Measurements from ENCODE around the gene IGFL3. TPM values are rescaled to one million over a fixed set of nuclear protein-coding genes. Genes with fewer than 3 reads are reported as not detected.

IGFL3 gene
- polyA plus RNA-seq, 1 donor from 2014 or later = not detected

DNA sequence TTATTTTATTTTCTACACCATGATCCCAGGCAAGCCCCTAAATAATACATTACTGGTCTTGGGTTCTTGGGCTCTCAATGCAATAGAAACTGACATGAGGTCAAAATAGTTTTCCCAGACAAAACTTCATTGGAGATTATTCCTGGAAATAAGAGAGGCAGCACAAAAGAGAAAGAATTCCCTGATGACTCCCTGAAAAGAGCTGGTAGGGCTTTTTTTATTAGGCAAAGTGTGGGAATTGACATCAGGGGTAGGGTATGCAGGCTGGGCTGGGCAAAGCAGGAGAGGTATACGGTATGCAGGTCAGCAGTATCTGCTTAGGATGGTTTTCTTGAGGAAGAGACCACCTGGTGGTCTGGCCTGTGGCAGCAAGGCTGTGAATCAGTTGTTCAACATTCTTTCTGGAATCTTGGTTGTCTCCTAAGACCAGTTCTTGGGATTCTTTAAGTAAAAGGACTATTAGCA, 9.3 kb upstream of the IGFL3 start:
- H3K4me3 ChIP-seq (ENCODE audit: low read length) = no peak overlapping the region
- H4K20me1 ChIP-seq (ENCODE audit: insufficient read depth) = no peaks in the 10 kb centered on the region
- H3K36me3 ChIP-seq (ENCODE audit: insufficient read depth, low read length) = no peaks in the 10 kb centered on the region
- H3K4me2 ChIP-seq (ENCODE audit: low read length) = no peak overlapping the region
- H3K9me2 ChIP-seq (ENCODE audit: insufficient read depth, low read length) = no peaks in the 10 kb centered on the region
- H3K79me2 ChIP-seq (replicated peaks; ENCODE audit: insufficient read depth, low read length) = no peaks in the 10 kb centered on the region
- no peak for TF ChIP-seq SMC3 (conservative IDR thresholded peaks at IDR 0.05; ENCODE audit: poor library complexity)
- no peak for TF ChIP-seq EP300 (conservative IDR thresholded peaks at IDR 0.05; ENCODE audit: poor library complexity, severe bottlenecking)
- H3F3A ChIP-seq (ENCODE audit: insufficient read depth, low read length, poor library complexity, severe bottlenecking) = no peaks in the 10 kb centered on the region
- no peaks in the 10 kb centered on the region for H3K9me3 ChIP-seq (ENCODE audit: low read length)
- no peaks in the 10 kb centered on the region for H3K27me3 ChIP-seq (ENCODE audit: insufficient read depth, low read depth, low read length)
- H3K27ac ChIP-seq (ENCODE audit: low read length) = peak overlapping the region; percentile 7
- no peak overlapping the region for H2AFZ ChIP-seq (ENCODE audit: low read depth, low read length)
- no peak overlapping the region for H3K9ac ChIP-seq (ENCODE audit: low read length)

DNA sequence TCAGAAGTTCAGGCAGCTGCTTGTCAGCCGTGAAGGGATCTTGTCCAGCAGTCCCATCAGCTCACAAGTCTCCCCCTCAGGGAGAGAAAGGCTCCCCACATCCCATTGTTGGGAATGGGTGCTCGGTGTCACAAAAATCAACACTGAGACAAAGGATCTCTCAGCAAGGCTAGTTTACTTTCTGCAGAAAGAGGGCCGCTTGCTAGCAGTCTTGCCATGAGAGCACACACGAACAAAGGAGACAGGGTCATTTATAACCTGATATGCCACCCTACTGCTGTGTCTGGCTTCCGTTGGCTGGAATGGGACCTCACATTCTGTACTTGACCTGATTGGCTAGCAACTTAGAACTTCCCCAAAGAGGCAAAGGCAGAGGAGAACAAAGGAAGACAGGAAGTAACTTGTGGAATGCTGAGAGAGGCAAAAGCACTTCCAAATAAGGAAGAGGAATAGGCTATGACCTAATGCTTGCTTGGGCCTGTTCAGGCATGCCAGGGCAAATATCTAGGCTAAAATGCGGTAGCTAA, 8.7 kb upstream of the IGFL3 start:
- H3K9ac ChIP-seq (ENCODE audit: low read length) = no peak overlapping the region
- no peak overlapping the region for H3K4me2 ChIP-seq (ENCODE audit: low read length)
- no peak overlapping the region for H3K4me3 ChIP-seq (ENCODE audit: low read length)
- no peak overlapping the region for H2AFZ ChIP-seq (ENCODE audit: low read depth, low read length)
- no peaks in the 10 kb centered on the region for H4K20me1 ChIP-seq (ENCODE audit: insufficient read depth)
- peak overlapping the region; percentile 7 for H3K27ac ChIP-seq (ENCODE audit: low read length)
- H3K79me2 ChIP-seq (replicated peaks; ENCODE audit: insufficient read depth, low read length) = no peaks in the 10 kb centered on the region
- no peaks in the 10 kb centered on the region for H3K36me3 ChIP-seq (ENCODE audit: insufficient read depth, low read length)
- H3F3A ChIP-seq (ENCODE audit: insufficient read depth, low read length, poor library complexity, severe bottlenecking) = no peaks in the 10 kb centered on the region
- no peaks in the 10 kb centered on the region for H3K9me3 ChIP-seq (ENCODE audit: low read length)
- TF ChIP-seq RAD21 (conservative IDR thresholded peaks at IDR 0.05) (no peak), POLR2AphosphoS5 (IDR thresholded peaks at IDR 0.05) (no peak), TAF1 (IDR thresholded peaks at IDR 0.05; ENCODE audit: low read depth) (no peak), MXI1 (conservative IDR thresholded peaks at IDR 0.05; ENCODE audit: poor library complexity, severe bottlenecking) (no peak), EZH2 (IDR thresholded peaks at IDR 0.05; ENCODE audit: borderline replicate concordance, insufficient read depth, low read length, poor library complexity, severe bottlenecking) (no peak)
- TF ChIP-seq, protein P1, sequence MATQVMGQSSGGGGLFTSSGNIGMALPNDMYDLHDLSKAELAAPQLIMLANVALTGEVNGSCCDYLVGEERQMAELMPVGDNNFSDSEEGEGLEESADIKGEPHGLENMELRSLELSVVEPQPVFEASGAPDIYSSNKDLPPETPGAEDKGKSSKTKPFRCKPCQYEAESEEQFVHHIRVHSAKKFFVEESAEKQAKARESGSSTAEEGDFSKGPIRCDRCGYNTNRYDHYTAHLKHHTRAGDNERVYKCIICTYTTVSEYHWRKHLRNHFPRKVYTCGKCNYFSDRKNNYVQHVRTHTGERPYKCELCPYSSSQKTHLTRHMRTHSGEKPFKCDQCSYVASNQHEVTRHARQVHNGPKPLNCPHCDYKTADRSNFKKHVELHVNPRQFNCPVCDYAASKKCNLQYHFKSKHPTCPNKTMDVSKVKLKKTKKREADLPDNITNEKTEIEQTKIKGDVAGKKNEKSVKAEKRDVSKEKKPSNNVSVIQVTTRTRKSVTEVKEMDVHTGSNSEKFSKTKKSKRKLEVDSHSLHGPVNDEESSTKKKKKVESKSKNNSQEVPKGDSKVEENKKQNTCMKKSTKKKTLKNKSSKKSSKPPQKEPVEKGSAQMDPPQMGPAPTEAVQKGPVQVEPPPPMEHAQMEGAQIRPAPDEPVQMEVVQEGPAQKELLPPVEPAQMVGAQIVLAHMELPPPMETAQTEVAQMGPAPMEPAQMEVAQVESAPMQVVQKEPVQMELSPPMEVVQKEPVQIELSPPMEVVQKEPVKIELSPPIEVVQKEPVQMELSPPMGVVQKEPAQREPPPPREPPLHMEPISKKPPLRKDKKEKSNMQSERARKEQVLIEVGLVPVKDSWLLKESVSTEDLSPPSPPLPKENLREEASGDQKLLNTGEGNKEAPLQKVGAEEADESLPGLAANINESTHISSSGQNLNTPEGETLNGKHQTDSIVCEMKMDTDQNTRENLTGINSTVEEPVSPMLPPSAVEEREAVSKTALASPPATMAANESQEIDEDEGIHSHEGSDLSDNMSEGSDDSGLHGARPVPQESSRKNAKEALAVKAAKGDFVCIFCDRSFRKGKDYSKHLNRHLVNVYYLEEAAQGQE (IDR thresholded peaks at IDR 0.05; ENCODE audit: borderline replicate concordance) = no peak
- TF ChIP-seq, protein P2, sequence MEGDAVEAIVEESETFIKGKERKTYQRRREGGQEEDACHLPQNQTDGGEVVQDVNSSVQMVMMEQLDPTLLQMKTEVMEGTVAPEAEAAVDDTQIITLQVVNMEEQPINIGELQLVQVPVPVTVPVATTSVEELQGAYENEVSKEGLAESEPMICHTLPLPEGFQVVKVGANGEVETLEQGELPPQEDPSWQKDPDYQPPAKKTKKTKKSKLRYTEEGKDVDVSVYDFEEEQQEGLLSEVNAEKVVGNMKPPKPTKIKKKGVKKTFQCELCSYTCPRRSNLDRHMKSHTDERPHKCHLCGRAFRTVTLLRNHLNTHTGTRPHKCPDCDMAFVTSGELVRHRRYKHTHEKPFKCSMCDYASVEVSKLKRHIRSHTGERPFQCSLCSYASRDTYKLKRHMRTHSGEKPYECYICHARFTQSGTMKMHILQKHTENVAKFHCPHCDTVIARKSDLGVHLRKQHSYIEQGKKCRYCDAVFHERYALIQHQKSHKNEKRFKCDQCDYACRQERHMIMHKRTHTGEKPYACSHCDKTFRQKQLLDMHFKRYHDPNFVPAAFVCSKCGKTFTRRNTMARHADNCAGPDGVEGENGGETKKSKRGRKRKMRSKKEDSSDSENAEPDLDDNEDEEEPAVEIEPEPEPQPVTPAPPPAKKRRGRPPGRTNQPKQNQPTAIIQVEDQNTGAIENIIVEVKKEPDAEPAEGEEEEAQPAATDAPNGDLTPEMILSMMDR (IDR thresholded peaks at IDR 0.05; ENCODE audit: poor library complexity, severe bottlenecking) = no peak
- H3K27me3 ChIP-seq (ENCODE audit: insufficient read depth, low read depth, low read length) = no peaks in the 10 kb centered on the region
- no peaks in the 10 kb centered on the region for H3K9me2 ChIP-seq (ENCODE audit: insufficient read depth, low read length)
